GM18498 (cell line): ENCODE measurements around the gene RREB1.

Experiments
- ATAC-seq: cut with Tn5 transposase; IDR thresholded peaks from one replicate; pipeline ENCODE4 v1.9.1; 2021; ENCODE audit warnings: mild to moderate bottlenecking, moderate library complexity; ENCODE audit not compliant: unreplicated experiment

The RREB1 gene

DNA sequence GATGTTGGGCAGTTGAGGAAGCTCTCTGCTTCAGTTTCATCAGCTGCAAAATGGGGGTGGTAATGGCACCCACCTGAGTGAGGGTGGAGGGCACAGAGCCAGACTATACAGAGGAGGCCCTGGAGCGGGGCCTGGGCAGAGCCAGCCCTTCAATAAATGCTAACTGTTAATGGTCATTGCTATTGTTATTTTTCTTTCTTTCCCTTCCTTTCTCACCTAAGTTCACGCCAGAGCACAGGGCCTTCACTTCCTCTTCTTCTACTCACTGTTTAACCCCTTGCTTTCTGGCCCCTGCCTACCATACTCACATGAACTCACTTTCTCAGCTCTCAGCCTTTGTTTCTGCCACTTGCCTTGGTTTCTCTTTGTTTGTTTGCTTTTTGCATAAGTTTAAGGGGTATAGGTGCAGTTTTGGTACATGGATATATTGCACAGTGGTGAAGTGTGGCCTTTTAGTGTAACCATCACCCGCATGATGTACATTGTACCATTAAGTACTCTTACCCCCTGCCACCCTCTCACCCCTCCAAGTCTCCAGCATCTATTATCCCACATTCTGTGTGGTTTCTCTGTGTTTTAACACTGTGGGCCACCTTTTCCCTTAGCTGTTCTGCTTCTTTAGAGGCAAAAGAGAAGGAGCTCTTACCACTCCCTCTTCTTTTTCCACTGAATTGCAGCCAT is 7.5 kb upstream of the RREB1 start:
- peak; percentile 75 for ATAC-seq

DNA sequence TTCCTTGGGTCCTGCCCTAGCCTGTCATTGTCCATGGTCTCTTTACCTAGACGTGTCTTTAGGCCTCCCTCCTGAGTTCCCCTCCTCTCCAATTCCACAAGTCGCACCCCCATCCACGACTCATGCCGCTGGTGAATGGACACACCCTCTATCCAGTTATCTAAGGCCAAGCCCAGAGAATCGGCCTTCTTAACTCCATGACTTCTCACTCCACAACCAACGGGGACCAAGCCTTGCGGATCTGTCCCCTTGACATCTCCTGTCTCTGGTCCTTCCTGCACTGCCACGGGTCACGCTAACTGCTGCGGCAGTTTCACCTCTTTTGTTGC is 7.0 kb upstream of the RREB1 start:
- no peak for ATAC-seq

DNA sequence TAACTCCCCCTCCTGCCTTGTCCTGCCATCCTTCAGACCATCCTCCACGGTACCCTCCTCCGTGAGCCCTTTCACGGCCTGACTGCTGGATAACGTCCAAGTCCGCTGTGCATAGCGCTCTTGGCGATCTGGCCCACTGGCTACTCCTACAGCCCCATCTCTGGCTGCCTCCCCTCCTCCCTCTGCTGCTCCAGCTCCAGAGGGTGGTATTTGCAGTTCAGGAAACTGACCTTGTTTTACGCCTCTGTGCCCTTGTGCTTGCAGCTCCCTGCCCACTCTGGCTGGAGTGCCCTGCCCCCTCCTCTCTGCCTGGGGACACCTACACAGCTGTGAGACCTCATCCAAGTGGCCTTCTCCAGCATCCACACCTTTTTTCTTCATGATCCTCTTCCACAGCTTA is 6.5 kb upstream of the RREB1 start:
- no peak for ATAC-seq

DNA sequence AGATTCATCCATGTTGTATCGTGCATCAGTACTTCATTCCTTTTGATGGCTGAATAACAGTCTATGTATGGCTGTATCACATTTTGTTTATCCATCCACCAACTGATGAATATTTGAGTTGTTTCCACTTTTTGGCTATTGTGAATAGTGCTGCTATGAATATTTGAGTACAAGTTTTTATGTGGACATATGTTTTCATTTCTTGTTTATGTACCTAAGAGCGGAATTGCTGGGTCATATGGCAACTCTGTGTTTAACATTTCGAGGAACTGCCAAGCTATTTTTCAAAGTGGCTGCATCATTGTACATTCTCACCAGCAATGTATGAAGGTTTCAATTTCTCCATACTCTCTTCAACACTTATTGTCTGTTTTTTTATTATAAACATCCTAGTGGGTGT is 3.0 kb upstream of the RREB1 start:
- ATAC-seq, result no peak

DNA sequence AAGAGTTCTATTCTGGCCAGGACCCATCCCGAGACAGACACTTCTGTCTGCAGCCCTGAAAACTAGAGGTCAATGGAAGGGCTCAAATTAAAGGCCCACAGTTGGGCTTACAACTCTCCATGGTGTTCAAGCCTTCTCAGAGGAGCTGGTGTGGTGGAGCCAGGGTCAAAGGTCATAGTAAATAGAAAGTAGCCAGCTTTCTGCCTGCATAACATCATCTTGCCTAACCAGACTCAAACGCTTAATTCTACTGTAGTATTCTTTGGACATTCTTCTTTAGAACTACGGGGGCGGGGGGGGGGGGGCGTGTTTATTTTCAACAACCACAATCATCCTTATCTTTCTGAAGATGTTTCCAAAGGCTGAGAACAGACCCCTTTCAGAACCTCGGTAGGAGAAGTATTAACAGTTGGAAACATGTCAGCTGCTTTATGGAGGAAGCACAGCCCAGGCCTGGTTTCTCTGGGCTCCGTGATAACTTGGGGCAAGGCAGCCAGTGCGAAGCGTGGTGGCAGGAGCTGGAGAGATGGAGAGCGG is 1.5 kb upstream of the RREB1 start:
- no peak for ATAC-seq

DNA sequence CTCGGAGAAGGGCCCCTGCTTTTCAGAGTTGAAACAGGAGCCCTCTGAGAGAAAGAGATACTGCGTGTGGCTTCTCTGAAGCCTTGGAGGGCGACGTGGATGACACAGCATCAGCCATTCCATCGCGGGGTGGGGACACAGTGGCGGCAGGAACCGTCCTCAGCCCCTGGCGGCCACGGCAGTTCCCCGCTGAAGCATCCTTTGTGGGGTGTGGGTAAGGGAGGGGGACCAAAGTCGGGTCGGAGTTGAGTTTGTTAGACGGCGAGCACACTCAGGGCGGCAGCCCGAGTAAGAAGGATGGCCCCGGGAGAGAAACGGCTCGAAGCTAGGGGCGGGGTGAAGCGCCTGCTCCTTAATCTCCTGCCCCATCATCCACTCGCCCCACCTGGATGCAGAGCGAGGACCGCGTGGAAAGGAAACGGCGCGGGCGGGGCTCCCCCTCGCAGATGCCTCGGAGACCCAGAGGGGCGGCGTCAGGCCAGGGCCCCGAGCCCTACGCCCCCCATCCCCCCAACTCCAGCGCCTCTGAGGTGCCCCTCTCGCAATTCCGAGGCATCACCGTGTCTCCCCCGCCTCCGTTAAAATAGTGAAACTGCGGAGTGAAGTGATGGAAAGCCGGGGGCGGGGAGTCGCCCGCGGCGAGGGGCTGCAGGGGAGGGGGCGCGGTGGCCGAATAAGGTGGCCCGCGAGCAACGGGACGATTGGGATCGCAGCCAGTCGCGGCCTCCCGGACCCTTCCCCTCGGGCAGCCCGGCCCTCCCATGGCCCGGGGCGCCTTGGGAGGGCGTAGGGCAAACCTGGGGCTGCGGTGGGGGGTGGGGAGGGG is 796 bp upstream of the RREB1 start:
- peak; percentile 33 for ATAC-seq

DNA sequence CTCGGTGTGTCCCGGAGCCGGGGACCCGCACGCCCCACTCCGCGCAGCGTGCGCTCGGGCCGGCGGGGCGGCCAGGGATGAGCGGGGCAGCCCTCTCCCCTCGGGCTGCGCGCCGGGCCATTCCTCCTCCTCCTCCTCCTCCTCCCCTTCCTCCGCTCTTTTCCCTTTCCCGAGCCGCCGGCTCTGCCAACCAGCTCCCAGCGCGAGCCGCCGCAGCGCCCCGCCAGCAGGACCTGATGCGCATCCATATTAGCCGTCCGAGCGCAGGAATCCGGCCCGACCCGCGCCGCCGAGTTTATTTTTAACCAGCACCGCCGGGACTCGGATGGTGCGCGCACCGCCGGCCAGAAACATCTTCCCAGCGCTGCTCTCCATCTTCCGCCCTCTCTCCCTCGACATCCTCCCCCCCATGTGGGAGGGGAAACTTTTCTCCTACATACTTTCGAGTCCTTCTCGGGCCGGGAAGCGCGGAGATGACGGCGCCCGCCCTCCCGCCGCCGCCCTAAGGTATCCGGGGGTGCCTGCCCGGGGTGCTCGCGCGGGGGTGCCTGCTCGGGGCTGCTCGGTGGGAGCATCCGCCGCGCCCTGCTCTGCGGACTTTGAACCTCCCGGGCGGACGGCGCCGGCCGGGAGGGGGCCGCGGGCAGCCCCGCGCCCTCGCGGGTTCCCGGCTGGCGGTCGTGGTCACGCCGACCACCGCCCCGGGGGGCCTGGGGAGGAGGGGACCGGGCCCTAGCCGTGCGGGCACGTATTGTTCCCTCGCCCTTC is 619 bp downstream of the RREB1 start:
- peak; percentile 13 for ATAC-seq

DNA sequence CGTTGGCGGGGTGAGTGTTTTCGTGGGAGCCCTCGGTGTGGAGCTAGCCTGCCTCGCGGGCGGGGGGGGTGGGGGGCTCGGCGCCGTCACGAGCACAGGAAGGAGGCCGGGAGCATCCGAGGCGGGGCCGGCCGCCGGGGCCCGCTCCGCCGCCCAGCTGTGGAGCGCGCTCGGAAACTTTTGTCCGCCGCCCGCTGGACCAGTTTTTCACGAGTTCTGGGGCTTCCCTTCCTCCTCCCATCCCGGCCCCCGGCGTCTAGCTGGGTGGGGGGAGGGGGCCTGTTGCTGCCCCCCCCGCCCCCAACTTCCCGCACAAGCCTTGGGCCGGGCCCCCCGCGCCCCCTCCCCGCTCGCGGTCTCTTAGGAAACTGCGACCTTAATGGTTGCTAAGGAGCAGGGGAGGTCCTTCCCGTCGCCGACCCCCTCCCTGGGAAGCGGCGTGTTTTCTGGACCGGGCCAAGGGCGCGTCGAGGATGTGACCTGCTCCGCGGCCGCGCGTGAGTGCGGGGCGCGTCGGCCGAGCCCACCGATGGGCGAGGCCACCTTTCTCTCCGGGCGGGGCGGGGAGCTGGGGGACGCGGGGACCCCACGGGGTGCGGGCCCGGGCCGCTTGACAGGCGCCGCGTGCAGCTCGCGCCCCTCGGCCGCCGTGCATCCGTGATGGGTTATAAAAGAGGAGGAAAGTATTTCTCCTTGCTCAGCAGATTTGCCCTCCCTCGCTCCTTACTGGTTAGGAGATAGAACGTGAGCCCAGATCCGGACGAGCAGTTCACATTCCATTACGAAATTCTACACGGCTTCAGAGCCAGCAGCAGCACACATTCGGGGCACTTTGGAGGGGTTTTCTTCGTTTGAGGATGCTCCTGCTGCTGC is 1.4 kb downstream of the RREB1 start:
- ATAC-seq, result no peak

DNA sequence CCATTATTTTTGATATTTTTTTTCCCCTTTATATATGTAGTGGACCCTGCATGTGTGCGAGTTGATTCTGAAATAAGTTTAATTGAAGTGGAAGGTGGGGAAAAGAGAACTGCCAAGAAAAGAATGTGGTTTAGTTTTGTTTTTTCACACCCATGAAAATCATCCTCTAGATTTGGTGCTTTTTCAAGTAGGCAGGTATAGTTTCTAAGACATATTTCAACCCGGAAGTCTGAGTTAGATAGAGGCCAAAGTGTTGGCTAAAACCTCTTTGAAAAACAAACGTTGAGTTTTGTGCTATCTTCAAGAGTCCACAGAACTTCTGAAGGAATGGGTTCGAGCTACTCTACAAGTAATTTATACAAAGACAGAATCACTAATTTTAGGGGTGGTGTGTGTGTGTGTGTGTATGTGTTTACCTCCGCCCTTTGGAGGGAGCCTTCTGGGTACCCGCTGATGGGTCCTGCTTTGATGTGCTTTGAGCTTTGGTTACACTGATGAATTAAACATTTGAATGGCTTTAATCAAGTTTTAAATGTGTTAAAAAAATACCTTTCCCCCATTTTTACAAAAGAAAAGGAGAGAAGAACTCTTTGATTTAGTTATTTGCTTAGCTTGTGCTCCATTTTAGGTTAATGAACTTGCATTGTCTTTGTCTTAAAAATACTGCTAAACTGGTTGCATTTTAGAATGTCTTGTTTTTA is 2.5 kb downstream of the RREB1 start:
- no peak for ATAC-seq

DNA sequence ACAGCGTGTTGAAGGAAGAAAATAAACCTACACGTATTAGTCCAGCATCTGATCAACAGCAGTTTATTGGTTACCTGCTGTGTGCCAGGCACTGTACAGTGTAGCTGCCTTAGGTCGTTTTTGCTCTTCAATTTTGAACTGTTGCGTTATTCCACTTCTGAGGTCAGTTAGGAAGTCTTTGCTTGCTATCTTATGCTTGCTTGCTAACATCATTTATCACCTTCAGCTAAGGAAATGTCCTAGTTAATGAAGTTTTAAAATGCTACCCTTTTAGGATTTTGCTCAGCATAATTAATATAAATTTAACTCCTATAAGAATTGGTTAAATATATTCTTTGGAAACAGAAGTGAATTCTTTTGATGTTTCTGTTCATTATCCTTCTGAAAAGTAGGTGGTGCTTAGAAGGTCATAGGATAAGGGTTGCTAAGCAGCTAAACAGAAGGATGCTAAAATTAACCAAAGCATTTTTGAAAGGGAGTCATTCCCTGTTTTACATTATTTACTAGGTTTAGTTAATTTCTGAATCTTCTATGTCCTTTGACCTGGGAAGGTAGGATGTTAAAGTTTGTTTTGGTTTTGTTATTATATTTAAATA is 3.4 kb downstream of the RREB1 start:
- ATAC-seq, result no peak

DNA sequence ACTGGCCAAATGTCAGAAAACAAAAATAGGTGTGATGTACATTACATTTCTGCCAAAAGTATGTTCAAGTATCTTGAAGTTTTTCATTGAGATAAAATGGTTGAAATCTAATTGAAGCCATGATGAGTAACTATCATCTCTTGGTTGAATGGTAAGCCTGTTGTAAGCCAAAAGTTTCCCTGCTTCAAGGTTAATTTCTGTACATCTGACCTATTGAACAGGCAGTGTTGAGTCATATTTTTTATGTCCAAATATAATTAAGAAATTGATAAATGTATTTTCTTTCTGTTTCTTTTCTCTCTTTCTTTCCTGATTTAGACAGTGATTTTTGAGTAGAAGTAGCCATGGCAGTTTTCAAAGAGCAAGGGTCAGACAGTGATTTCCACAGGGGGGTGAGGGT is 4.4 kb downstream of the RREB1 start:
- no peak for ATAC-seq

DNA sequence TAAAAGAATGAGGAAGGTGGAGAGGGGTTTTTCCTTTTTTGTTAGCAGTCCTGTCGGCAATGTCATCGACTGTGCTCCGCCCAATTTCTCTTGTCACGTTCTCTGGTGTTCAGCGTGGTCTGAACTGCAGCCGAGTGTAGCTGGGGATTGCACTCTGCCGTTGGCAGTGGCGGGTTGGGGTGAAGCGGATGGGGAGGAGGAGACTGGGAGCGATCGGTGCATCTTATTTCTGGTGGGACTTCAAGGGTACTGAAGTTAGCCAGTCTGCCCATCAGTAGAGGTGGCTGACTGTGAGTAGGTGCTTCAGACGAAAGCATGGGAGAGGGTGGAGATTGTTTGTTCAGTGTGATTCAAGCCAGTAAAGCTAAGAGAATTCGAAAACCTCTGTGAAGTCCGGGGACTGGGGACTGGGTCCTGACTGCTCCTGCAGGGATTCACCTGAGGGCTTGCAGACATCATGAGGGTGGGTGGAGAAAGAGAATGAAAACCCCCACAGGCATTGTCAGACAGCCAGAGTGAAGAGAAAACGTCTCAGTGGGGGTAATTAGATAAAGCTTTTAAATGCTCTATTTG is 5.1 kb downstream of the RREB1 start:
- peak; percentile 34 for ATAC-seq

DNA sequence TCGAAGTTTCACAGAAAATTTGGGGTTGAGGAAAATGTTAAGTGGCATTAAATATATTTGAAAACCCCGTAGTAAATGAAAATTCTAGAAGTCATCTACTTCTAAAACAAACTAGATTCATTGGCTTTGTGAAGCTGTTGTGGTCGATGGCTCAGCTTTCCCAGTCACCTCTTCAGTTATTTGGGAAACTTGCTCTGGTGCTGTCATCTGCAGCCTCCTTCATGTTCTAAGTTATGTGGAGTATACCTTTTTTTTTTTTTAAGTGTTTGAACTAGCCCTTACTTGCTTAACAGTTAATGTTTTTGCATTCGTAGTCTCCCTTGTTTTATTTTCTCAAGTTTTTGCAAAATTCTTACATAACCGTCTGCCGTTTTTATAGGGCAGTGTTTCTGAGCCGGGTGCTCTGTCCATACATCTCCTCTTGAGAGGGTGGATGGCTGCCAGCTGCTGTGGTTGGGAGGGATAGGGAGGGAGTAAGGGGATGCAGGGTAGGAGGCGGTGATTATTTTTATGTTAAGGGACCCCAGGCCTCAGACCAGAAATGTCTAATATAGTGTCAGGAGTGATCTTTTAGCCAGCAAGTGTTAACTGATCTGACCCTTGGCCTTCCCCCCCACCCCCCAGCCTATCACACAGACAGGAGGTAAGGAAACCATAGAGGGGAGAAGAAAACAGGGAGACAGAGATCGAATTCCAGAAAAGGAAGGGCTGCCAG is 7.1 kb downstream of the RREB1 start:
- no peak for ATAC-seq

DNA sequence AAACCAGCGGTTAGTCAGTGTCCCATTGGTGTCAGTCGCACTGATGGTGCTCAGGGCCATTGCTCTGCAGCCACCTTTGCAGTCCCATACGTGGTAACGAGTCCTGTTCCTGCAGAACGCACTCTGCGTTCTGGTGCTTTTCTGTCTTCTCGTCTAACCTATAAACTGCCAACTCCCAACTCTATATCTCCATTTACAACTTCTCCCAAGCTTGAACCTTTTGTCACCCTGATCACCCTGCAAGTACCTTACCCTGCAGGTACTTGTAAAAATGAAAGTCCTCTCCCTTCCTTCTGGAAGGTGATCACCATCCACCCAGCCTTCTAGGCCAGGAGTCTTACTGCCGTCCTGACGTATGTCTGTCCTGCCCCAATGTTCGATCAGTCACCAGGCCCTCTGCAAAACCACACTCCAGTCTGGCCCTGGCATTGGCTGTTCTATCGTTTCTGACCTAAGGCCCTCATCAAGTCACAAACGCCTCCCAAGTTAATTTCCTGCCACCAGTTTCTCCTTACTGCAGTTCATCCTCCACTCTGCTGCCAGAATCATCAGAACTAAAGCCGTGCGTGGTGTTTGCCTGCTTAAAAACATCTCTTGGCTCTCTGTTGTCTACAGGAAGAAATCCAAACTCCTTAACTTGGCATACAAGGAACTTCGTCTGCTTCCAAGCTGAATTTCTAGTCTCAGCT is 7.9 kb downstream of the RREB1 start:
- no peak for ATAC-seq

DNA sequence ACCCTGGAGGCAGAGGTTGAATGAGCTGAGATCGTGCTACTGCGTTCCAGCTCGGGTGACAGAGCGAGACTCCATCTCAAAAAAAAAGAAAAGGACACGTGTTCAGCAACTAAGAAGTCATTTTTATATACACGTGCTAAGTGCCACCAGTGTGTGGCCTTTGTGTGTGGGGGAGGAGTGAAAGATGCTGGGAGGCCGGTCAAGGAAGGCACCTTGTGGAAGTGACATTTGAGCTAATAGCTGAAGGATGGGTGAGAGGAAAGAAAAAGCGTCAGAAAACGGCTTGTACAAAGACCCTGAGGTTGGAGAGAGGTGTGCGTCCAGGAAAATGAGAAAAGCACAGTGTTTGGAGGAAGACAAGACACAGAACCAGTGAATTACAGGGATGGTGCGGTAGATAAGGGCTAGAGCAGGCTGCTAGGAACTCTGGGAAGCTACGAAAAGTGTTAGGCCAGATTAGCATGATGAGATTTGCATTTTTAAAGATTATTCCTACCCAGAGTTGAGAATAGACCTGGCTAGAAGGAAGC is 11.6 kb downstream of the RREB1 start:
- ATAC-seq, result no peak

DNA sequence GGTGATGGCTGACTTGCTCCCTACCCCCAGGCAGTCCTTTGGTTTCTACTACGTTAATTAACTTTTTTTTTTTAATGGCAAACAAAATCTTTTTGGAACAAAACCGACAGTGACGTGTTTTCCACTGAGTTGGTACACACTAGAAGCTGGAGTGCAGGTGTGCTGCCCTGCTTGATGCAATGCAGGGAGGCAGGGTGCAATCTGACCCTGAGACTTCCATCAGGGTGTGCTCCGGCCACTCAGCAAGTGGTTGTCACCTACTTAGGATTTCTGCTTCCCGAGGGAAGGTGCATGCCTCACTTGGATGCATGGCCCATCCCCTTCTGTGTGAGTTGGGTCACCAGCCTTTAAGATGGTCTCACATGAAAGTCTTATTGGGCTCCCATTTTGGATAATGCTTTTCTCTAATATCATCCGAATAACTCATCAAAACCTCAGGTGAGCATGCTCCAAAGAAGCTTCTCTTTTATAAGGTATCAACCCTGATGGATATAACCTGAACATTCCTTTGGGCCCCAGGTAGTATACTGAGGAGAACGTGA is 14.0 kb downstream of the RREB1 start:
- no peak for ATAC-seq

DNA sequence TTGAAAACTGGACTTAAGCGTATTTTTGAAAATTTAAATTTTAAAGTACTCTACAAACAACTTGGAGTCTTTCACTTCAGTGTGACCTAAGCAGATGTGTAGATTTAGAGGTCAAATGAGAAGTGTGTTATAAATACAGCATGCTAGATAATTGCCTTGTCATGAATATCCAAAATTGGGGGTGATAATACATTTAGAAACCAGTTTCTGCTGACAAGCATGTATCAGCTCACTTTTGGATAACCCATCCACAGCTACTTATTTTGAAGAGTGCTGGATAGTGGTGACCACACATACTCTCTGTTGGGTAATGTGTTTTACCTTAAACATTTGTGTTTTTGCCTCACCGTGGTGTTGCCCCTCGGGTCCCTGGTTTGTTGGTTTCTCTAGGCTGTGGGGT is 14.9 kb downstream of the RREB1 start:
- no peak for ATAC-seq

DNA sequence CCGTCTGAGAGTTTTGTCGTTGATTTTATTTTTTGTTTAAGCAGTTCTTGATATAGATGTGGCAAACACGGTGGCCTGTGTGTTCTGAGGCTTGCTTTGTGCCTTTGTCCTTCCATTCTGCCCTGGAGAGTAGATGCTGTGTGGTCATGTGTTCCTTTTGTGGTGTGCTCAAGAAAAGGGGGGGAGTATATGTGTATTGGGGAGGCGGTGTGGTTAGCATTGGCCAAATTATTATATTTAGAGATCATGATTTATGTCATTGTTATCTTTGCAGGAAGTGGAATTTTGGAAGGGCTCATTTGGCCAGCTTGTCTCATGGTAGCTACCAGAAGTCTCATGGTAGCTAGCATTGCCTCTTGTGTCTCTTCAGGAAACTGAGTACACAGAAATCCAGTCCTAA is 16.4 kb downstream of the RREB1 start:
- ATAC-seq, result no peak
